GM20431 (cell line): Measurements from ENCODE around the gene OGFOD3.
"Not testable (repeated sequence)": the region's sequence is repeated elsewhere in the genome, so short reads cannot be mapped to it uniquely, and the experiment has no call there.

Experiments used
- in situ Hi-C: fragments of 300-500 bp; cut with MseI, MboI; formaldehyde crosslinking; loops from one replicate; pipeline ENCODE4 v1.15.0; 2020; ENCODE audit warnings: low sequenced_read_pairs; ENCODE audit not compliant: unreplicated experiment

OGFOD3 gene

DNA sequence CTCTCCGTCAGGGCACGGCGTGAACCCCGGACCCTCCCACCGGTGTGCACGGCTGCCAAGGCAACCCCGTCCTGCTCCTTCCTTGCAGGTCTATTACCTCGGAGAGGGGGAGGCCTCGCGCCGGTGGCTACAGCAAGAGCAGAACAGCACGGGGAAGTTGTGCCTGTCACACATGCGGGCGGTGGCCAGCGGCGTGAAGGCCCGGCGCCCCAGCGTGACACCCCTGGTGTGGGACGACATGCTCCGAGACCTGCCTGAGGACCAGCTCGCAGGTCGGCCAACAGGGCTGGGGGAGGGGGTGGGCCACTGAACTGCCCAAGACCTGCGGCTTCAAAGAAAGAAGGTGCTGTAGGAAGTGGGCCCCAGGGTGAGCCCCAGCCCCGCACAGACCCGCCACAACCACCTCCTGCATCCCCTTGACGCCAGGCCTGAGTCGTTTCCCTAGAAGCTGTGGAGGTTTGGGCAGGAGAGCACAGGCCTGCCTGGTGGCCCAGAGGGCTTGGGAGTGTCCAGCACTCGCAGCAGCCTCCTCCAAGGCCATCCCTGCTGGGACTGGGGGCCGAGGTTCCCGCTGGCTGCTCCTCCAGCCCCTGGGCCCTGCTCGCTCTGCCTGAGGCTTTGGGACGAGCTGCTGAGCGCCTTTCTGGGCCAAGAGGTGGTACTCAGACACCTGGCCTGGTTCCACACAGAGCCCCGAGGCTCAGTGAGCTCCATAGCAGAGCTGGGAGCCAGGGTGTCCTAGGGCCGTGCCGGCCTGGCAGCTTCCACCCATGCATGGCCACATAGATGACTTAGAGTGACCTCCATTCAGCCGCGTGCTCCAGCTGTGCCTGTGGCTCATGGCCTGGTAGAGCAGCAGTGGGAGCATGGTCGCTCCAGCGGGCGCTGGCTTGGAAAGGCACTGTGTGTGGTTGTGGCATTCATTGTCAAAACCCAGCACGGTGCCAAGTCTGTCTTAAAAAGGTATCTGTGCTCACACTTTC lies 17.5 kb upstream of the OGFOD3 start:
- in situ Hi-C loops, result no loop called here

DNA sequence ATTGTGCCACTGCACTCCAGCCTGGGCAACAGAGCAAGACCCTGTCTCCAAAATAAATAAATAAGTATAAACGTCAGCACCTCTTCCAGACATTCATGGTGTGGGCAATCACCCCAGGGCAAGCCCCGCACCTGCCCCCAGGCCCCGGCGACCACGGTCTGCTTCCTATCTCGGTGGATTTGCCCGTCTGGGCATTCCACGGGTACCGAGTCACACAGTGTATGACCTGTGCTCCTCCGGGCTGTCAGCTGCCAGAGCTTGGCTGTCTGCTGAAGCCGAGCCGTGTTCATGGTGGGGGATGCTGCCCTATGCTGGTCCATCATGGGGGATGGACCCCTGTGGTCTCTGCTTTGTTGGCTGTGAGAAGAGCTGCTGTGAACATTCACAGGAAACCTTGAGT lies 16.7 kb upstream of the OGFOD3 start:
- in situ Hi-C loops, result no loop called here

DNA sequence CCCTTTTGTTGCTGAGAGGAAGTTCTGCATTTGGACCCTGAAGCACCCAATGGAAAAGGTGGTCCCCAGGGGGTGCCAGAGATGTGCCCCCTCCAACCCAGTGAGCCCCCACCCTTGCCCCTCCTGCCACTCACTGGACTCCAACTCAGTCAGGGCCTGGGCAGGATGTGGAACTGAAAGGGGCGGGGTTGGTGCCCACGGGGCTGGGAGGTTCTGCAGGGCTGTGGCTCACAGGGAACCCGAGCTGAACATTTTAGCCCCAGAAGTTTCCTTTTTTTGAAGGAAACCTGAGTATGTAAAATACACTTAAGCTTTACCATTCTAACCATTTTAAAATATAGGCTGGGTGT lies 15.8 kb upstream of the OGFOD3 start:
- in situ Hi-C loops, result no loop called here

DNA sequence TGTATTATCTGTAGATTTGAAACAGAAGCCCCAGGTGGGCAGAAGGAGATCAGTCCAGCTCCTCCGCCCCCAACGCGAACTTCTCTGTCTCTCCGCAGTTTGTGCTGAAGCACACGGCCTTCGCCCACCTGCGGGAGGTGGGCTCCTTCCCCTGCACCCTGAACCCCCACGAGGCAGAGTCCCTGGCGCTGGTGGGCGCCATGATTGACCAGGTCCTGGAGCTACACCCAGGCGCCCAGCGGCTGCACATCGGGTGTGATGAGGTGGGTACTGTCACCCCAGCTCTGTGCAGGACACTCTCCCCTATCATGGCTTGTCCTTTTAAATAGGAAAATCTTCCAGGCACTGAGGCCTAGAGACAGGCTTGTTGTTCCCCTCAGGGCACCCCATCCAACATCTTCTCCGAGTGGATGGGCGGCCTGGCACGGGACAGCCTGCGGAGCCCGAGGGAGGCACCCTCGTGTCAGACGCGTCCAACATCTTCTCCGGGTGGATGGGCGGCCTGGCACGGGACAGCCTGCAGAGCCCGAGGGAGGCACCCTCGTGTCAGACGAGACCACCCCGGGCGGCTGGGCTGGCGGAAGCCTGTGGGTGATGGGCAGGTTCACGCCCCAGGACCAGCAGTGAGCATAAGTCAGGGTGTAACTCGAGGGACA lies 15.3 kb upstream of the OGFOD3 start:
- in situ Hi-C loops, result no loop called here

DNA sequence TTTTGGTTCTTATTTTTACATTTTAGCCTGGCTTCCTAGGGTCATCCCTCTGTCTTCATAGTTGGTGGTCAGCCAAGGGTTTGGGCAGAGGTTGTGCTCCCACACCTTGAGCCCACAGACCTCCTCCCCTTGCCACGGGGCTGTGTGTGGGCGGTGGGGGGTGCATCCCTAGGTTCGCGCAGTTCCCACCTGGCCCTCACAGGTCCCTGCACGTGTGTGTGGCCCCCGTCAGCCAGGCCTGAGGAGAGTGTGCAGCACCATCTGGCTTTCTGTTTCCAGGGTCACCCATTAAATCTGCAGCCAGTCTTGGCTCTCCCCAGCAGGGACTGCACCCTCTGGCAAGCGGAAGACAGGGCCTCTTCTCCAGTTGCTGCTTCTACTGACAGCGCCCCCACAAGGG lies 13.6 kb upstream of the OGFOD3 start:
- in situ Hi-C loops, result no loop called here

DNA sequence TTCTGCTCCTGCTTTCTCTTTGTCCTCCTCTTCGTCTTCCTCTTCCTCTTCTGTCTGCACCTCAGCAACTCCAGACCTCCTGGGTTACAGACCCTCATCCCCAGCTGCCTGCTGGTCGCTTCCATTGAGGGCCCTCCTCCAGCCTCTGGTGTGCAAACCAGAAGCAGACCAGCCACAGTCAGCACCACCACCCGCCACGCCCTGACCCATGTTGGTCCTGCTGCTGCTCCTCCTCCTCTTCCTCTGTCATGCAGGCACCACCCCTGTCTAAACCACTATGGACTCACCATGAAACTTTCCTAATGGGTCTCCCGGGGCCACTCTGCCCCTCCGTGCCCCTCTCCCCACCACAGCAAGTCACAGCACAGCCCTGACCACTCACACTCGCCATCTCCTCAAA lies 11.4 kb upstream of the OGFOD3 start:
- in situ Hi-C loops, result no loop called here

DNA sequence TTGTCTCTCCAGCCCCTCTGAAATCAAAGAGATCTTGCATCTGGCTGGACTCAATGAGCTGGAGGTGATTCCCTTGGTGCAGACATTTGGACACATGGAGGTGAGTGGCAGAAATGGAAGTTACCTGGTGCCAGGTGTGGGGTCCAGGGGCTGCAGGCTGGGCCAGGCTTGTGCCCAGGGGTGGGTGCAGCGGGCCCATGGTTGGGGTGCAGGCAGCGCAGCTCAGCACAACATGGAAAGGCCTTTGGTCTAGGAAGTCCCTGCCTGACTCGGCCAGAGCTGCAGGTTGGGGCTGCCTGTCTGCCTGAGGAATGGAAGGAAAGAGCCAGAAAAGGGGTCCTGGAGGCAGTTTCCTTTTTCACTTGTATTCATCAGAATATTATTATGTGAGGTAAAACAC lies 10.2 kb upstream of the OGFOD3 start:
- in situ Hi-C loops, result no loop called here

DNA sequence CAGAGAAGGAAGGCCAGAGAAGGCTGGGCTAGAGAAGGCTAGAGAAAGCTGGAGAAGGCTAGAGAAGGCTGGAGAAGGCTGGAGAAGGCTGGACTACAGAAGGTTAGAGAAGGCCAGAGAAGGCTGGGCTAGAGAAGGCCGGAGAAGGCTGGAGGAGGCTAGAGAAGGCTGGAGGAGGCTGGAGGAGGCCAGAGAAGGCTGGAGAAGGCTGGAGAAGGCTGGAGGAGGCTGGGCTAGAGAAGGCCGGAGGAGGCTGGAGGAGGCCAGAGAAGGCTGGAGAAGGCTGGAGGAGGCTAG lies 6.4 kb upstream of the OGFOD3 start:
- in situ Hi-C loops, result no loop called here

DNA sequence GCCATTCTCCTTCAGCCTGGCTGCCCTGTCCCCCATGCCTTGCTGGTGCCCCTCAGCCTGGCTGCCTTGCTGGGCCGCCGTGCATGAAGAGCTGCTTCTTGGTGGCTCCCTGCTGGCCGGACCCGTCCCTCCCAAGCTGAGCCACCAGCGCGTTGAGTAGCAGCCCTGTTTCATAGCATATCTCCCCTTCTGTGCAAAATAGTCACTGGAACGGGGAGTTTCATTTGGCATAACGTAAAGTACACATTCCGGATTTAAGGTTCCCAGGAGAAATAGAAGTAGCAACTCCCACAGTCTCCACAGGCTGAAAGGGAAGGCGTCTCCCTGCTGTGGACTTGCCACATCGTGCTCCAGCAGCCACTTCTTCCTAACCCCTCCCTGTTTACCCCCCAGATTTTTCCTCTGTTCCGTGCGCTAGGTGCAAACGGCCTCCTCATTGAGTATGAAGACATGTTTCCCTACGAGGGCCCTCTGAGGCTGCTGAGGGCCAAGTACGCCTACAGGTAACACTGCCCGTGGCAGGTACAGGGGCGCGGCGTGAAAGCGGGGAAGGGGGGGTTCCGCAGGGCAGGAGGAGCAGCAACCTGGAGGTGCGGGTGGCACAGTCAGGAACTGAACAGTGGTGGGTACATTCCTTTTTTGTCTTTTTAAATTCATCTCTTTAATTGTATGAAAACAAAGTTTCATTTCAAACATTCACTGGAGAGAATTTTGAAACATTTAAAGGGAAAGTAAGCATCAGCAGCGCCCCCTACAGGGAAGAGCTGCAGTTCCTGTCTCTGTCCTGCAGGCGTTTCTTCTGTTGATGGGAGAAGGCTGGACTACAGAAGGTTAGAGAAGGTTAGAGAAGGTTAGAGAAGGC lies 5.8 kb upstream of the OGFOD3 start:
- in situ Hi-C loops, result no loop called here

DNA sequence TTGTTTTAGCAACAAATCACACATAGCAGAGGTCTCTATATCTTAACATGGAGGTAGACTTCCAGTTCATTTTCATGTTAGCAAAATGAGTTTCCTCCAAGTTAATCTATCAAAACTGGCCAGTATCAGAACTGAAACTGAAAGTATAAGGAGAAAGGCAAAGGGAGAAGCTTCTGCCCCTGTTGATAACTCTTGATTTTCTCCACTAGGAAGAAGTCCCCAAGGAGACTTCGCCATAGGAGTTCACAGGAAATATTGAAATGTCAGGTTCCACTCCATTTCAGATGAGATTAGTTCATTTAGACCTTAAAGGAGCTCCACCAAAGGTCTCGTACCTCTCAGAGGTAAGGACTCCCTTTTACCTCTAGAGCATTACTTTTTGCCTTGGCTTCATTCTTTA lies 1.2 kb upstream of the OGFOD3 start:
- in situ Hi-C loops, result no loop called here

DNA sequence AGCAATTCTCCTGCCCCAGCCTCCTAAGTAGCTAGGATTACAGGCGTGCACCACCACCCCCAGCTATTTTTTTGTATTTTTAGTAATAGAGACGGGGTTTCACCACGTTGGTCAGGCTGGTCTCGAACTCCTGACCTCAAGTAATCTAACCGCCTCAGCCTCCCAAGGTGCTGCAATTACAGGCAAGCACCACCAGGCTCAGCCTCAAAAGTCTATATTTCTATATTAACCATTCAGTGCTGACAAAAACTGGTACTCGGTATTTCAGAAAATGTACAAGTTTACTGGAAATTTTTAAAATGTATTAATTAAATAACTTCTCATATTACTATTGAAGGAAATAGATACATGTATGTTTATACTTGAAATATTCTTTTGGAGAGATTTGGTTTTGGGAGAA lies 1.6 kb downstream of the OGFOD3 start:
- in situ Hi-C loops, result no loop called here

DNA sequence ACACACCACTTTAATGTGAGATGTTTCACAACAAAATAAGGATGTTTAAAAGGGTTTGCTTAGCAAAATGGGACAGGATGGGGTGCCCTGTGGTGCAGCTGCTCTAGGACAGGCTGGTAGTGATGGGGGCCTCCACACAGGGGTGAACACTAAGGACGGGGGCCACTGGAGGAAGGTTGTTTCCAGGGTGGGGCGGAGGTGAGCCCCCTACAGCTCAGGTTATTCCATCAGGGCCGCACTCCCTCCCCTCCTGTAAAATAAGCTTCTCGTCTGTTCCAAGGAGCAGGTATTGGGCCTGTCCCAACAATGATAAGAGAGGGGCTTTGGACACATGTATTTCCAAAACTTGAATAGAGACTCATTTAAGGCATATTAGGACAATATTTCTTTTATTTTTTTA lies 2.1 kb downstream of the OGFOD3 start:
- in situ Hi-C loops, result no loop called here

DNA sequence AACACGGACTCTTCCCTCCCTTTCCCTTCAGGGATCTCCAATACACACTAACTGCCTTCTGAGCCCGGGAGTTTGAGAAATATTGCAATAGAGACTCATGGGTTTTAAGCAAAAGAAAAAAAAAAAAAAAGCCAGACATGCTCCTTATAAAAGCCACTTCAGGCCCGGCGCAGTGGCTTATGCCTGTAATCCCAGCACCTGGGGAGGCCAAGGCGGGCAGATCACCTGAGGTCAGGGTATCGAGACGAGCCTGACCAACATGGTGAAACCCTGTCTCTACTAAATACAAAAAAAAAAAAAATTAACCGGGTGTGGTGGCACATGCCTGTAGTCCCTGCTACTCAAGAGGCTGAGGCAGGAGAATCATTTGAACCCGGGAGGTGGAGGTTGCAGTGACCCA lies 2.6 kb downstream of the OGFOD3 start:
- in situ Hi-C loops, result no loop called here

DNA sequence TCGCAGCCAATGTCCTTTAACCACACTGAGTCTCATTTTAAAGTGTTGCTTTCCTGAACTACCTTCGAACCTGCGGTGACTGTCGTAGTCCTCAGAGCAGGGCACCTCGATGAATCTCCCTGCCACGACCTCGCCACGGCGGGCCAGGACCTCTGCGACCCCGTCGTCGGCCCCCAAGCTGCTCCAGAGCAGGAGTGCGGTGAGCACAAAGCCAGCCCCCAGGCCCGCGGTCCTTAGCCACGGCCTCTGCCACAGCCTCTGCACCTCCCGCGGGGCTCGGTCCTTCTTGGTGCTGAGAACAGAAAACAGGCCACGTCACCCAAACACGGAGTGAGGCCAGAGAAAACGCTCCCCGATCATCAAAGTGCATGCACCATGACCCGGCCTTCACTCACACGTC lies 3.0 kb downstream of the OGFOD3 start:
- in situ Hi-C loops, result no loop called here

DNA sequence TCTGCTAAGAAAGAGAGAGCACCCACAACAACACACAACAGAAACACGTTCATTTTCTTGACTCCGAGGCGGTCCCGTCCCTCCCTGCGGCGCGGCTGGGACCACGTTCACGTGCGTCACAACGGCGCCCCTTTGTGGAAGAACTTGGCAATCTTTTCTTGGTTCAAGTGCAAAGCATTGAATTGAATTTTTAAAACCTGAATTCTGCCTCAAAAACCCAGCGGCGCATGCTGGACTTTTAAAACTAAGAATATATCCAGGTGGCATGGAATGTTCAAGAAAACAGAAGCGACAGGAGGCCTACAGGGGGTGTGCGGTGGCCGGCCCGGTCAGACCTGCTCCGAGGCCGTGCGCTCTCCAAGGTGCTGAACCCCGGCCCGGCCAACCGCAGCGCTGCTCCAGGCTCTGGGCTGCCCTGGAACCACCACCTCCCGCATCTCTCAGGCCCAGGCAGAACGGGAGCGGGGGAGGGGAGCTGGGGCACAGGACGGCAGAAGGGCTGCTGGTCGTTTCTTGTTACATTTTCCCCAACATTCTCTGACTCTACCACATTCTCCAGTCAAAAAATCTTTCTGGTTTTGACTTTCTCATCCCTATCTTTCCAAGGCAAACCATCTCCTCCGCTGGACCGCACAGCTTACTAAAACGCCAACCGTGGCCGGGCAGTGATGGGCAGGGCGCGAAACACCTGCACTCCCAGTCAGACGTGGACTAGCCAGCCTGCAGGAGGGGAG lies 3.7 kb downstream of the OGFOD3 start:
- in situ Hi-C loops, result no loop called here

DNA sequence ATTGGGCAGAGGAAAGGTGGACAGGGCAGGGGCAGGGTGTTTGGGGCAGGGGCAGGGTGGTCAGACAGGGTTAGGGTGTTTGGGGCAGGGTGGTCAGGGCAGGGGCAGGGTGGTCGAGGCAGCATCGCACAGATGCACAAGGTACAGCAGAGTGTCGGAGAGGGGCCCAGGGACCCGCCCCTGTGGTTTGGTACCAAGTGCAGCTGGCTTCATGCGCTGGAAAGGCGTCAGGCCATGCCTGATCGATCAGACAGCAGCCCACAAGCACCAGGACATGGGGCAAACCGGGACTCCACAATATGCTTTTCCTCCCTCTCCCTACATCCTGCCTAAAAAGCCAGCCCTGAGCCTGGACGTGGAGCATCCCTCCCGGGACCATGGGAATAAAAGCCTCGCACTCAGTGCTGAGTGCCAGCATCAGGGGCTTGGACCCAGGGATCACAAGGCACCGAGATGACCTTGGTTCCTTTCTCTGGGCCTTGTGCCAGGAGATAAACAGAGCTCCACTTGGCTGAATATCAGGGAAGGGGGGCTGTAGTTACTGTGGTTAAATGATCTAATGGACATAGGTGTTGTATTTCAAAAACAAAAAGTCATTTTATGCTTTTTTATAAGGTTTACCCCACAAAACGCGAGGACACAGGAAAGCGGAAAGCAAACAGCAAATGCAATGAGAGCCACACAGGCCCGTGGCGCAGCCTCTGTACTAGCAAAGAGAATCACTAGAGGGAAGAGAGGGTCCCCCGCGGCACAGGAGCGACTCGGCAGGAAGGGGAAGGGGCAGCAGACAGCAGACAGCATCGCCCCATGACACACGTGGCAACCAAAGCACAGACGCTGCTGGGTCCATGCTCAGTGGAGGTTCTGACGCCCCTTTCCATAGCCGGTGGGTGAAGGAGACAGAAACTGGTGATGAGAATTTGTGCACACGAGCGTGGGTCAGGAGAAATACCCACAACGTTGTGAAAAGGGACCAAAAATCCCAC lies 5.6 kb downstream of the OGFOD3 start:
- in situ Hi-C loops, result no loop called here

DNA sequence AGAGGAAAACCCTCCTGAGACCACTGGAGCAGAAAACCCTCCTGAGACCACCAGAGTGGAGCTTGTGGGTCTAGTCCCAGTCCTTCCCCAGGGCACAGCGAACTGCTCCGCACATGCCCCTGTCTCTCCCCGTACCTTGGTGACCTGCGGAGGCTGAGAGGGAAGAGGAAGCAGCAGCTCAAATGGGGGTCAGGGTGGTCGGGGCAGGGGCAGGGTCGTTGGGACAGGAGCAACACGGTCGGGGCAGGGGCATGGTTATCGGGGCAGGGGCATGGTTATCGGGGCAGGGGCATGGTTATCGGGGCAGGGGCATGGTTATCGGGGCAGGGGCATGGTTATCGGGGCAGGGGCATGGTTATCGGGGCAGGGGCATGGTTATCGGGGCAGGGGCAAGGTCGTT lies 6.3 kb downstream of the OGFOD3 start:
- in situ Hi-C loops, result not testable (repeated sequence)

DNA sequence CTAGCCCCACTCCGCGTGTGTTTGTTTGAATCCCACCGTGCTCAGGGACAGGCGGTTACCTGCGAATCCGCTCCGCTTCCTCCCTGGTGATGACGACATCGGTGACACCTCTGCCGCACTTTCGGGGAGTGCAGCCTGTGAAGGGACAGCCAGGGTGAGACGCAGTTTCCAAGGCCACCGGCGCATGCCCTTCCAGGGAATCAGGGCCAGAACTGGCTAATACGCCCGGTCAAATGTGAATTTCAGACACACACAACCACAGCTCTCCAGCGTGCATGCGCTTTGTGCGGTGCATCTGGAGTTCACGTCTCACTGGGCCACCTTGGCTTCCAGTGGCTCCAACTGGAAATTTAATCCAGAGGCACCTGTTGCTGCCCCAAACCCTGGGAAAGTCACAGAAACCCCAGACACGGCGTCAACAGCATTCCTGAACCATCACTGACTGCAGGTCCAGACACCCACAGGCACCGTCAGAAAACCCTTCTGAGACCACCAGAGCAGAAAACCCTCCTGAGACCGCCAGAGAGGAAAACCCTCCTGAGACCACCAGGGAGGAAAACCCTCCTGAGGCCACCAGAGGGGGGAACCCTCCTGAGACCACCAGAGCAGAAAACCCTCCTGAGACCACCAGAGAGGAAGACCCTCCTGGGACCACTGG lies 6.9 kb downstream of the OGFOD3 start:
- in situ Hi-C loops, result no loop called here
